Measurements from ENCODE around the gene TDRD9.

GRCh38 chr14:103930051-103930604, 1.9 kb downstream of the TDRD9 start:
- TF ChIP-seq EZH2 (IDR thresholded peaks at IDR 0.05; ENCODE audit: borderline replicate concordance, low read depth, low read length, poor library complexity, severe bottlenecking) (no peak), CTCF (conservative IDR thresholded peaks at IDR 0.05; ENCODE audit: low read depth, low read length) (no peak)
